ENCODE data around the gene KDM4B. TPM values are rescaled to one million over a fixed set of nuclear protein-coding genes. Genes with fewer than 3 reads are reported as not detected.

Gene KDM4B
- total RNA-seq, 1 experiment from 2014 or later: 35.9 TPM

- Histone ChIP-seq H3K27me3 (ENCODE audit: insufficient read depth, low read length) (no peaks in the 10 kb centered on the region), H3K4me1 (ENCODE audit: control insufficient read depth in 1 of 2, insufficient read depth in 2 of 2, low read length in 2 of 2) (no peaks in the 10 kb centered on the region), H3K9me3 (ENCODE audit: control insufficient read depth in 1 of 2, insufficient read depth in 1 of 2, low read depth in 1 of 2, low read length in 2 of 2) (no peaks in the 10 kb centered on the region), H3K4me2 (ENCODE audit: low read length) (no peak overlapping the region), H3K36me3 (ENCODE audit: control insufficient read depth in 1 of 2, insufficient read depth in 2 of 2, low read length in 2 of 2) (no peaks in the 10 kb centered on the region), H3K4me3 (replicated peaks in 1 of 2; ENCODE audit: low read depth in 1 of 2, low read length in 2 of 2) (no peak overlapping the region), H3K27ac (ENCODE audit: low read depth, low read length) (no peak overlapping the region), H3K79me2 (ENCODE audit: insufficient read depth, low read length) (no peaks in the 10 kb centered on the region), H3K9me2 (ENCODE audit: insufficient read depth) (no peaks in the 10 kb centered on the region), H2AFZ (ENCODE audit: low read depth, low read length, poor library complexity, severe bottlenecking) (no peak overlapping the region), H4K20me1 (ENCODE audit: insufficient read depth) (no peaks in the 10 kb centered on the region), H3K9ac (ENCODE audit: low read length) (no peak overlapping the region)
- intact Hi-C loops (cut with micrococcal nuclease): no loop called here
- no peak for TF ChIP-seq MAX (IDR thresholded peaks at IDR 0.05)
- TF ChIP-seq POLR2AphosphoS5 (IDR thresholded peaks at IDR 0.05; ENCODE audit: low read depth, low read length): no peak
- no peak for TF ChIP-seq SRF (IDR thresholded peaks at IDR 0.05; ENCODE audit: low read depth)
- no peak for TF ChIP-seq ZNF274 (IDR thresholded peaks at IDR 0.05; ENCODE audit: low read depth, low read length)
- TF ChIP-seq REST (IDR thresholded peaks at IDR 0.05; ENCODE audit: low read depth): no peak
- TF ChIP-seq SP1 (IDR thresholded peaks at IDR 0.05; ENCODE audit: low read depth): no peak
- TF ChIP-seq FOSL1 (IDR thresholded peaks at IDR 0.05; ENCODE audit: low read depth): no peak
- TF ChIP-seq POLR2A (IDR thresholded peaks at IDR 0.05; ENCODE audit: borderline replicate concordance, extremely low read depth, insufficient read depth, insufficient read length): no peak
- no peak for TF ChIP-seq ATF3 (IDR thresholded peaks at IDR 0.05)
- TF ChIP-seq ELF1 (IDR thresholded peaks at IDR 0.05; ENCODE audit: borderline replicate concordance, low read depth): no peak
- TF ChIP-seq CTCF (IDR thresholded peaks at IDR 0.05 in 2 of 3, conservative IDR thresholded peaks at IDR 0.05 in 1 of 3; ENCODE audit: borderline replicate concordance in 1 of 3, insufficient read depth in 1 of 3, low read depth in 2 of 3, low read length in 2 of 3): no peak
- no peak for TF ChIP-seq EZH2 (IDR thresholded peaks at IDR 0.05)
- no peak for TF ChIP-seq EGR1 (IDR thresholded peaks at IDR 0.05; ENCODE audit: low read depth)
- TF ChIP-seq ZFX (IDR thresholded peaks at IDR 0.05): no peak
- POLR2A ChIA-PET: no interaction called here
- no peak for DNase-seq (ENCODE audit: low read depth, low spot score)
- no peak for ATAC-seq
- no TSS peak for BruUV-seq (replicated peaks)
- CTCF ChIA-PET: no interaction called here
- RAD21 ChIA-PET (ENCODE audit: low non-redundant PET in 1 of 2, low total read pairs in 2 of 2, uncharacterized antibody in 2 of 2, unreplicated experiment in 2 of 2): no interaction called here
Measured at GRCh38 chr19:5131031-5131505, 162.2 kb downstream of the KDM4B start.

Measured in HCT116 (cell line).